GM19452 (cell line): ENCODE data around the gene ARHGAP24.

Source experiments
- ATAC-seq: cut with Tn5 transposase; IDR thresholded peaks from one replicate; pipeline ENCODE4 v1.9.1; 2021; ENCODE audit not compliant: unreplicated experiment

Gene ARHGAP24

GRCh38 chr4:85474818-85475630, at the start of gene ARHGAP24:
ARHGAP24 (plus strand) TSS chr4:85475150.
- peak; percentile 89 for ATAC-seq

DNA sequence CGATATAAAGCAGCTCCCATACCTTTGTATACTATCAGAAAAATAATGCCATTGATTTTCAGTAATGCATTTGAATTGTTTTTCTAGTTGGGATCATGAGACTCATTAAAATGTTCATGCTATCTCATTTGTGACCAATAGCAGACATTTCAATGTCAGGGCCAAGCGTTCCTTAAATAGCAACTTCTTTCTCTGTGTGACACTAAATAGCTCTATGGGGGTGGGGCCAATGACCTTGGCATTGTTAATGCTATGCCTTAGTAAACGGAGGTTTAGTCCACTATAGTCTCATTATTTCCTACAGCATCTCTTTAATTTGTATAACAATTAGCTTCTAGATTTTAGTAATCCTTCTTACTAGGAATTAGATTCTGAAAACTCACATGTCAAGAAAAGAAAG, 48.6 kb upstream of the ARHGAP24 start:
- ATAC-seq = no peak

GRCh38 chr4:85427123-85427522, 47.8 kb upstream of the ARHGAP24 start:
- ATAC-seq = no peak

DNA sequence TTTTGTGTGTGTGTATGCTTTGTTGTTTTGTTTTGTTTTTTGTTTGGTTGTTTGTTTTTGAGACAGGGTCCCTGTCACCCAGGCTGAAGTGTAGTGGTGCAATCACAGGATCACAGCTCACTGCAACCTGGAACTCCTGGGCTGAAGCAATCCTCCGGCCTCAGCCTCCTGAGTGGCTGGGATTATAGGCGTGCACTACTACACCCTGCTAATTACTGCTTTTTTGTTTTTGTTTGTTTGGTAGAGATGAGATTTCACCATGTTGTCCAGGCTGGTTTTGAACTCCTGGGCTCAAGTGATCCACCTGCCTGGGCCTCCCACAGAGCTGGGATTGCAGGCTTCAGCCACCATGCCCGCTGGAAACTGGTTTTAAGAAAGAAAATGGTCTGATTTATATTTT, 44.7 kb upstream of the ARHGAP24 start:
- no peak for ATAC-seq

GRCh38 chr4:85430697-85431096, 44.3 kb upstream of the ARHGAP24 start:
- no peak for ATAC-seq

- ATAC-seq = no peak
Observed at GRCh38 chr4:85431156-85431555, 43.8 kb upstream of the ARHGAP24 start.

DNA sequence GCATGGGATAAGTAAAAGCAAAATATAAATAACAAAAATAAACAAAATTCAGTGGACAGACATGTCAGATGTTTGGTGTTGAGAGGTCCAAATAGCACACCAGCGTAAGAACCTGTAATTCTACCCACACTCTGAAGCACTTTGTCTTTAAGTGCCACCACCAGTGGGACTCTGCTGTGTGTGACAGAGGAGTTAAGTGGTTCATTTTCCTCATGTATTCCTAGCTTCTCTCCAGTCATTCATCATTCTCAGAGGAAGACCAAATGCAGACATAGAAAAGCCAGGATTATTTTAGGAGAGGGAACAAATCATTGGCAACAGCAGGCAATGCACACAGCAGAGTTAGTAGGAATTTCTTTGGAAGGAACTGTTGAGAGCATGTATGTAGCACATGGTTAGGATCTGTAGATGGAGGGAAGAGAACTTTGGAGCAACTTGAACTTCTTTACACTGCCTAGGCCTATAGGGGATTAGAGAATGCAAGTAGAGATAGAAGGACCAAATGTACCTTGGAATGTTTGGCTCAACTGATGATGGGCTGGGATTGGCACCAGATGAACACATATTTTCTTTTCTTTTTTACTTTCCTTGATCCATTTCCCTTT, 43.0 kb upstream of the ARHGAP24 start:
- no peak for ATAC-seq

GRCh38 chr4:85445050-85445639, 29.8 kb upstream of the ARHGAP24 start:
- ATAC-seq = no peak

DNA sequence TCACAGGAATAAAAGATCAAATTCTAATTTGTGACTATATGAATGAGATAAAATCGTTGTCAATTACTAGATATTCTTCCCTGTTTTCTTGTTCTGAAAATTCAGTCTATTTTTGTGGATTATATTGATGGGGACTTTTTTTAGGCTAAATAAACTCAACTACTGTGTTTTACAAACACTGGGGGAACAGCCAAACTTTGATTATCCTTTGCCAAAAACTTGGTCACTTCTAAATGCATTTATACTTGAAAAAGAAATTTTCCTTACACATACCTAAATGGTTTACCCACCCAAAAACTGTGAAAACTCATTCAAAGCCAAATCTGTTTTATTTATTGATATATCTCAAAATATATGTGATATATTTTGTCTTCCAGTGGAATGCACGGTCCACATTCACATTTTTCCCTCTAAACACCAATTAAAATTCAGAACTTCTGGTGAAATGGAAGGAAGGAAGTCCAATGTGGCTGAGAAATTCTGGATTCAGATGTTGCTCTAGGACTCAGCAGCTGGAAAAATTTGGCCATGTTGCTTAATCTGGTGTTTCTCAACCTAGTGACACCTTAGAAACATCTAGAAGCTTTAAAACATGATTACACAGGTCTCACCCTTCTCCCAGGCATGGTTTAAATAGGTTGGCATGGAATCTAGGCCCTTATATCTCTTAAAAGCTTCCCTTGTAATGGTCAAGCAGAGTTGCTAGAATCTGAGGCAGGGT, 28.6 kb upstream of the ARHGAP24 start:
- ATAC-seq = no peak

GRCh38 chr4:85448906-85449890, 25.8 kb upstream of the ARHGAP24 start:
- peak; percentile 69 for ATAC-seq

DNA sequence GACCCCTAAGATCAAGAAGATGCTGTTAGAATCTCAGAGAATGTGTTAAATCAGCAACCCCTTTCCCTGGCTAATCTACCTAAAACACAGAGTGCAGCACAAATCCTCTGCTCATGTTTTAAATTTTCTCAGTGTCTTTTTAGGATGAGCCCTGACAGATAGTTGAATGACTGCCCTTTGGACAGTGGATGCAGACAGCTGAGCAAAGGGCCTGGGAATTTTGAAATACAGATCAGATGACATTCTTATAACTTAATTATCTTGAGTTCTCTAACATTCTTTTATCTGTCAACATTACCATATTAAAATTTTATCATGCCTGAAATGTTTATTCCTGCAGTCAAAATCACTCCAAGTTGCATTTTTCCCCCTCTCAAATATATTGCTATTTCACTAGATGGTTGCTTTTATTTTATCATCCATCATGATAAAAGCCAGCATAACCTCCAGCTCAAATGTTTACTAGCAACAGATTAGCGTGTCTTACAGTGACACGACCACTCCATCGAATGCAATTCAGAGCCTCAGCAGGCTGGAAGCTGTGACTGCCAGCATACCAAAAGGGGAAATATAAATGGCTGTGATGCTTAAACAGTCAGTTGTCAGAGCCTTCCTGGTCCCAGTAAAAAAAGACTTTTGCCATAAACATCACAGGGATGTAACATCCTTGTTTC, 22.8 kb upstream of the ARHGAP24 start:
- no peak for ATAC-seq

GRCh38 chr4:85455942-85456341, 19.0 kb upstream of the ARHGAP24 start:
- ATAC-seq = no peak

- ATAC-seq = no peak
Observed at GRCh38 chr4:85457752-85458467, 17.0 kb upstream of the ARHGAP24 start.

GRCh38 chr4:85459736-85460135, 15.2 kb upstream of the ARHGAP24 start:
- ATAC-seq = no peak

GRCh38 chr4:85474356-85474755, 594 bp upstream of the ARHGAP24 start:
- ATAC-seq = no peak

GRCh38 chr4:85475631-85476233, 782 bp downstream of the ARHGAP24 start:
- ATAC-seq = no peak

DNA sequence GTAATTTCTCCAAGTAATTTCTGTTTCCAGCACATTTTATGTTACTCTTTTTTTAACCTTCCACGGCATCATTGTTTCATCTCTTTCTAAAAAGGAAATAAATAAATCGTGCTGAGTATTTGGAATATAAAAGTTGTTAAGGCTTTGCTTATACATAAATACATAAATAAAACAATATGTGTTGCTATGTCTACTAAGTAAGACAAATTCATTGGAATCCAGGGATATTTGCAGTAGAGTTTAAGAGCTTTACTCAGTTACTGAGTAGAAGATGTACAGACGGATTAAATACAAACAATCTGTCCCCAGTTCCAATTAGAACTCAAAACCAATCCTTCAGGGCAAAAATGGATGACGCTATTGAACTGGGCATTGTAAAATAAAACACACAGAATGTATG, 1.4 kb downstream of the ARHGAP24 start:
- ATAC-seq = no peak

GRCh38 chr4:85477534-85477933, 2.6 kb downstream of the ARHGAP24 start:
- no peak for ATAC-seq

DNA sequence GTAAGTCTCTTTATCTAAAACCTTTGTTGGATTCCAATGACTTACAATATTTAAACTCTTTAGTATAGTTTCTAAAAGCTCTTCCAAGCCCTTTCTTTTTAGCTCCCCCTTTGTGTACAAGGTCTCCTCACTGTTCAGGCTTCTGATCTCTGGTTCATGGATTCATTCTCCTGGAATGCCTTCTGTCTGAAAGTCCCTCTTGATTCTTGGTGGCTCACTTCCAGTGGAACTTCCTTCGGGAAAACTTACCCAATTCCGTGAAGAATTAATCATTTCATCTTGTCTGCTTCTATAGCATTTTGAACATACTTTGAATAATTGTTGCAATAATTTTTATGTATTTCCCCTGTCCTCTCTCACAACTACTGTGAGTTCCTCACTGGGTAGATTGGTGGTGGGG, 3.6 kb downstream of the ARHGAP24 start:
- ATAC-seq = no peak
